AG20443 (cell line): Measurements from ENCODE around the gene RTCA.
"Not testable (repeated sequence)": the region's sequence is repeated elsewhere in the genome, so short reads cannot be mapped to it uniquely, and the experiment has no call there.

Source experiments
- DNase-seq: peaks from one replicate; pipeline ENCODE4 v3.0.0; 2012; ENCODE audit warnings: low spot score, mixed read lengths

The RTCA gene

DNA sequence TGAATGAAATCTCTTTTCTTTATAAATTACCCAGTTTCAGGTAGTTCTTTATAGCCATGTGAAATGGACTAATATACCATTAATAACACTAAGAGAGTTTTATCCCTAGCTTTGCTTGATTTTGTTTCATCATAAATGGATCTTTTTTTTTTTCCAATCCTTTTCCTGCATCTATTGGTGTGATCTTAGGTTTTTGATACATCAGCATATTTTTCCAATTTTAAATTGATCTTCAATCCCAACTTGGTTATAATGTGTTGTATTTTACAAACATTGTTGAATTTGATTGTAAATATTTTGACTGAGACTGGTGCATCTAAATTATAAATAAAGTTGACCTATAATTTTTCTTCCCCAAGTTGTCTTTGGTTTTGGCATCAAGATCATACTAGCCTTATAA, 4.3 kb upstream of the RTCA start:
- DNase-seq = no peak

DNA sequence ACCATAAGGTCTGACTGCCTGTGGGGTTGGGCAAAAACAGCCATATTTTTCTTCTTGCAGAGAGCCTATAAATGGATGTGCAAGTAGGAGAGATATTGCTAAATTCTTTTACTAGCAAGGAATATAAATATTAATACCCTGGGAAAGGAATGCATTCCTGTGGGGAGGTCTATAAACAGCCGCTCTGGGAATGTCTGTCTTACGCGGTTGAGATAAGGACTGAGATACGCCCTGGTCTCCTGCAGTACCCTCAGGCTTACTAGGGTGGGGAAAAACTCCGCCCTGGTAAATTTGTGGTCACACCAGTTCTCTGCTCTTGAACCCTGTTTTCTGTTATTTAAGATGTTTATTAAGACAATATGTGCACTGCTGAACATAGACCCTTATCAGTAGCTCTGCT, 1.9 kb upstream of the RTCA start:
- DNase-seq = not testable (repeated sequence)

DNA sequence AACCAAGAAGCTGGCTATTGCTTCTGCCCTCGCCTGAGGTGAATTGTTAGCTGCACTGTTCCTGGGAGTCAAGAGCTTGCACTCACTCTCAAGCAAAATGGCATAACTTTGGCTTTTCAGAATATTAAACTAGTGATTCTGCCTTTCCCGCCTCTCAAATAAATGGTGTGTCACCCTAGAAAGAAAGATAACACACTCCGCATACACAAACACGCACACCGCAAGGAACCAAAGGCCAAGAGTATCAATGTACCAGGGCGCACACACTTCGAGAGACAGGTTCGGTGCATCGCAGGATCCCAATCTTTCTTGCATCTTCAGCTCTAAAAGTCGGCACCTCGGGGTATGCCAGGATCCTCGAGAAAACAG, 470 bp upstream of the RTCA start:
- peak; percentile 37 for DNase-seq

DNA sequence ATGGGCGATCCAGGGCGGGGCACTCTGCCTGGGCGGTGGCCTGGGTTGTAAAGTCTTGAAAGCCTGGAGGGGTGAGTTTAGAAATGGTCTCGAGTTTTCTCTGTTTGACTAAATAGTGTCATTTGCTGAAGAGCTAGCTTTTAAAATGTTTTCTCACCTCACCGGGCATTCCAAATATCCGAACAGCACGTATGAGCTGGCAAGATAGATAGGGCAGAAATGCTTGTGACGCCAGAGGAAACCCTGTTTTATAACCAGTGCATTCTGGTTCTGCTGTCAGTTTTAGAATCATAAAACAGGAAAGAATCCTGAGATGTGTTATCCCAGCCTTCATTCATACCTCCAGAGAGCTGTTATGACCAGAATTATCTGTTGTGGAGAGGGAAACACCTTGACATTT, 725 bp downstream of the RTCA start:
- peak; percentile 16 for DNase-seq

DNA sequence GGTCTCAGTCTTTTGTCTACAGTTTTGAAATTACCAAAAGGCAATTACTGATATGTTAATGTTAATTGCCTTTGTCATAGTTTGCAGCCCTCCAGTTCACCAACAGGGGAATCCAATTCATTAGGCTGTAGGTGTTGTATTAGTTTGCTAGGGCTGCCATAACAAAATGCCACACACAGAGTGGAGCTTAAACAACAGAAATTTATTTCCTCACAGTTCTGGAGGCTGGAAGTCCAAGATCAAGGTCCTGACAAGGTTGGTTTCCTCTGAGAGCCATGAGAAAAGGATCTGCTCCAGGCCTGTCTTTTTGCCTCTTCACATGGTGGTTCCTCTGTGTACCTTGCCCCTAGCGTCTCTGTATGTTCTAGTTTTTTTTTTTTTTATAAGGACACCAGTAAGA, 1.3 kb downstream of the RTCA start:
- no peak for DNase-seq

GRCh38 chr1:100268202-100268601, 2.2 kb downstream of the RTCA start:
- DNase-seq = no peak

DNA sequence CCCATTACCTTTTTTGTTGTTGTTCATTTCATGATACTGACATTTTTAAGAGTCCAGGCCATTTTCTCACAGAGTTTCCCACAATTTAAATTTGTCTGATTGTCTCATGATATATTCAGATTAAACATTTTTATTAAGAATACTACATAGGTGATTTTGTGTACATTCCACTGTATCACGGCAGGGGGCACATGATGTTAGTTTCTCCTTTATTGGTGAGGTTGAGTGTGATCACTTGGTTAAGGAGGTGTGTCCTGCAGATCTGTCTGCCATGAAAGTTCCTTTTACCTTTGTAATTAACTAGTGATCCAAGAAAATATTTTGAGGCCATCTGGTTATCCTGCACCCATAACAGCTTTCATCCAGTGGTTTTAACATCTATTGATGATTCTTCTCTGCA, 11.8 kb downstream of the RTCA start:
- no peak for DNase-seq

- DNase-seq = no peak
These were observed 13.4 kb downstream of the RTCA start for GRCh38 chr1:100279358-100279923.

- DNase-seq = no peak
These were observed 14.1 kb downstream of the RTCA start for GRCh38 chr1:100279954-100280682.

GRCh38 chr1:100284591-100284990, 18.6 kb downstream of the RTCA start:
- no peak for DNase-seq

DNA sequence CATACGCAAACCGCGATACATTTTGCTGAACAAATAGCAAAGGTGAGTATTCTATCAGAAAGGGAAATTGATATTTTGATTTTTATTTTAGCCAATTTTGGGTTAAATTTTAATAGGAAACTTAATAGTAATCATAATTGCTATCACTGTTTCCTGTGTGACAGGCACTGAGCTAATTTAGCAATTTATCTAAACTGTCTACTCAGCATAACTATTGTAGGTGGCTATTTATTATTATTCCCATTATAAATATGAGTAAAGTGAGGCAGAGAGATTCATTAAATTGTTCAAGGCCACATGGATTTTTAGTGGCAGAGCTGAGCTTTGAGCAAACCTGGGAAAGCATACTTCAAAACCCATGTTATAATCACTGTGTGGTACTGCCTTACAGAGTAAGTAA, 21.1 kb downstream of the RTCA start:
- DNase-seq = no peak

- no peak for DNase-seq
These were observed 24.3 kb downstream of the RTCA start for GRCh38 chr1:100290291-100290690.

GRCh38 chr1:100292711-100293110, 26.7 kb downstream of the RTCA start:
- no peak for DNase-seq

GRCh38 chr1:100296140-100296539, 30.1 kb downstream of the RTCA start:
- DNase-seq = no peak

DNA sequence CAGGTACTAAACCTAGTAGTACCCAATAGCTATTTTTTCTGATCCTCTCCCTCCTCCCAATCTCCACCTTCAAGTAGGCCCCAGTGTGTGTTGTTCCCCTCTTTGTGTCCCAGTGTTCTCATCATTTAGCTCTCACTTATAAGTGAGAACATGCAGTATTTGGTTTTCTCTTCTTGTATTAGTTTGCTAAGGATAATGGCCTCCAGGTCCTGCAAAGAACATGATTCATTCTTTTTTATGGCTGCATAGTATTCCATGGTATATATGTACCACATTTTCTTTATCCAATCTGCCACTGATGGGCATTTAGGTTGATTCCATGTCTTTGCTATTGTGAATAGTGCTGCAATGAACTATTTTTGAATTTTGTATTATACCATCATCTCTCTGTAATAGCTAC, 31.0 kb downstream of the RTCA start:
- not testable (repeated sequence) for DNase-seq

GRCh38 chr1:100298512-100298911, 32.5 kb downstream of the RTCA start:
- no peak for DNase-seq

- no peak for DNase-seq
These were observed 33.7 kb downstream of the RTCA start for GRCh38 chr1:100299521-100300222.

- no peak for DNase-seq
These were observed 34.7 kb downstream of the RTCA start for GRCh38 chr1:100300691-100301090.

GRCh38 chr1:100302739-100303138, 36.7 kb downstream of the RTCA start:
- DNase-seq = peak; percentile 39

DNA sequence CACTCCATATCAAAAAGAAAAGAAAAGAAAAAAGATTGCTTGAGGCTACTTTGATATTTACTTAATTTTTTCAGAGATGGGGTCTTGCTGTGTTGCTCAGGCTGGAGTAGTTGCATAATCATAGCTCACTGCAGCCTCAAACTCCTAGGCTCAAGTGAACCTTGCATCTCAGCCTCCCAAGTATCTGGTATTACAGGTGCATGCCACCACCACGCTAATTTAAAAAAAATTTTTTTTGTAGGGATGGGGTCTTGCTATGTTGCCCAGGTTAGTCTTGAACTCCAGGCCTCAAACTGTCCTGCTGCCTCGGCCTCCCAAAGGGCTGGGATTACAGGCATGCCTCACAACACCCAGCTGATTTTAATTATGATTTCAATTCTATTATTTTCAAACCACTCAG, 38.2 kb downstream of the RTCA start:
- DNase-seq = no peak

DNA sequence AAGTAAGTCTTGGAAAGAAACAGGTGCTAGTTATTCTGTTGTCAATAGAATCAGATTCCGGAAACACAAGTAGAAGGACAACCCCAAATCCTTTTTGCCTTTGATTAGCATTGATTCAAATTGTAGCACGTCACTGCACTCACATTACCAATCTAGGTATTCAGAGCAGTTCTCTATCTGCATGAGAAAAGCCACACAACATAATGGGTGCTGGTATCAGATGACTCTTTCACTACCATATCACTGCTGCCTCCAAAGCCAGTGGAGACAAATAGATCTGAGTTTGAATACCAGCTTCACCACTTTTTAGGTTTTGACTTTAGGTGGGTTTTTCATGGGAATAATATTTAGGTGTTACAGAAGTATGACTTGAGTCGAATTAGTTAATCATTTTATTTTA, 38.9 kb downstream of the RTCA start:
- DNase-seq = no peak

GRCh38 chr1:100305954-100306353, 39.9 kb downstream of the RTCA start:
- DNase-seq = no peak

GRCh38 chr1:100306735-100307313, 40.8 kb downstream of the RTCA start:
- DNase-seq = no peak
